Endothelial cell of umbilical vein (primary cell): ENCODE measurements around the gene ICAM5. TPM values are rescaled to one million over a fixed set of nuclear protein-coding genes. Genes with fewer than 3 reads are reported as not detected.

Experiments
- BruUV-seq: library from RNA; stranded (reverse); fragments of 400-500 nt; replicated peaks from 2 replicates; lab custom pipeline; 2021; lab: Mats Ljungman, UMichigan
- CTCF ChIA-PET: fragments of 300-600, 350-600 bp; sonication (Branson Sonifier 250); formaldehyde crosslinking; loops from one replicate; lab custom pipeline; 2021; ENCODE audit warnings: antibody characterized with exemption, inconsistent platforms; lab: Charles Lee
- POLR2A ChIA-PET: fragments of 300-600, 350-600 bp; sonication (Branson Sonifier 250); formaldehyde crosslinking; loops from one replicate; lab custom pipeline; 2021; ENCODE audit warnings: antibody characterized with exemption, inconsistent platforms; lab: Charles Lee
- DNase-seq: peaks from one replicate; pipeline ENCODE4 v3.0.0-alpha.2; 2011; ENCODE audit warnings: low read depth, low spot score
- FAIRE-seq: peaks from 2 replicates; lab custom pipeline; 2011; peaks lifted over from hg19 to GRCh38; lab: Jason Lieb, UNC
- H2AFZ ChIP-seq: 2 replicates; pipeline ENCODE4 v1.6.0; 2012; ENCODE audit warnings: low read depth, low read length, control low read depth, inconsistent platforms
- H3K27ac ChIP-seq: 2 replicates; pipeline ENCODE4 v1.5.1; 2011; ENCODE audit warnings: low read depth, mild to moderate bottlenecking, control low read depth, low read length, moderate library complexity; ENCODE audit not compliant: insufficient read depth
- H3K27me3 ChIP-seq, 2 experiments: 2 replicates each; pipeline versions ENCODE4 v1.6.0 to v1.6.1; 2011; ENCODE audit warnings: low read length in 2 of 2, mixed read lengths in 1 of 2; ENCODE audit not compliant: control insufficient read depth in 2 of 2, insufficient read depth in 2 of 2
- H3K36me3 ChIP-seq, 2 experiments: 2 replicates in 1 of 2; 3 replicates in 1 of 2; pipeline ENCODE4 v1.5.1; 2011; ENCODE audit warnings: low read length in 2 of 2, mild to moderate bottlenecking in 1 of 2, moderate library complexity in 1 of 2; ENCODE audit not compliant: control insufficient read depth in 2 of 2, insufficient read depth in 2 of 2; ENCODE audit errors: extremely low read depth in 1 of 2
- H3K4me1 ChIP-seq: 3 replicates; pipeline ENCODE4 v1.5.1; 2011; ENCODE audit warnings: mild to moderate bottlenecking, low read length; ENCODE audit not compliant: control insufficient read depth, insufficient read depth; ENCODE audit errors: extremely low read depth
- H3K4me2 ChIP-seq: 2 replicates; pipeline ENCODE4 v1.6.1; 2011; ENCODE audit warnings: low read length, control low read depth, mixed read lengths; ENCODE audit not compliant: insufficient read depth
- H3K4me3 ChIP-seq, 3 experiments: fragments of 200-600 bp in 1 of 3; sonication (generic), shearing (Covaris generic) in 1 of 3; replicated peaks in 1 of 3; 2 replicates each; pipeline ENCODE4 v1.5.1; 2011 to 2016; ENCODE audit warnings: control low read depth in 3 of 3, low read length in 3 of 3, mild to moderate bottlenecking in 2 of 3, inconsistent platforms in 1 of 3, low read depth in 1 of 3, moderate library complexity in 1 of 3; ENCODE audit not compliant: insufficient read depth in 1 of 3
- H3K79me2 ChIP-seq: 2 replicates; pipeline ENCODE4 v1.6.0; 2012; ENCODE audit warnings: low read length, inconsistent platforms; ENCODE audit not compliant: control insufficient read depth, insufficient read depth
- H3K9ac ChIP-seq: replicated peaks from 2 replicates; pipeline ENCODE3; 2011; ENCODE audit warnings: low read length, control low read depth; ENCODE audit not compliant: insufficient read depth; ENCODE audit errors: extremely low read depth
- H3K9me1 ChIP-seq: replicated peaks from 3 replicates; pipeline ENCODE4 v1.6.0; 2011; ENCODE audit warnings: mild to moderate bottlenecking, low read length; ENCODE audit not compliant: control insufficient read depth, insufficient read depth; ENCODE audit errors: extremely low read depth
- H3K9me3 ChIP-seq: replicated peaks from 2 replicates; pipeline ENCODE4 v1.5.1; 2012; ENCODE audit warnings: low read length, inconsistent platforms; ENCODE audit not compliant: control insufficient read depth, insufficient read depth
- H4K20me1 ChIP-seq: replicated peaks from 2 replicates; pipeline ENCODE3; 2011; ENCODE audit warnings: mild to moderate bottlenecking, low read length; ENCODE audit not compliant: control insufficient read depth, insufficient read depth; ENCODE audit errors: extremely low read depth
- CTCF ChIP-seq, 2 donors: IDR thresholded peaks; 1 replicate in 1 of 2; 2 replicates in 1 of 2; pipeline ENCODE4 v1.5.1; 2011; ENCODE audit warnings: low read length in 2 of 2, mild to moderate bottlenecking in 2 of 2, moderate library complexity in 2 of 2, control low read depth in 1 of 2, inconsistent platforms in 1 of 2, low read depth in 1 of 2; ENCODE audit not compliant: insufficient read depth in 1 of 2; ENCODE audit errors: extremely low read depth in 1 of 2
- EZH2 ChIP-seq: IDR thresholded peaks from 2 replicates; pipeline ENCODE4 v1.6.1; 2012; ENCODE audit warnings: borderline replicate concordance, low read depth, mild to moderate bottlenecking, moderate library complexity, low read length, inconsistent platforms; ENCODE audit not compliant: severe bottlenecking
- FOS ChIP-seq: IDR thresholded peaks from 2 replicates; pipeline ENCODE4 v1.6.1; 2011; ENCODE audit warnings: mild to moderate bottlenecking, low read length, moderate library complexity, borderline replicate concordance; ENCODE audit not compliant: insufficient read depth
- GATA2 ChIP-seq: IDR thresholded peaks from 2 replicates; pipeline ENCODE4 v1.7.0; 2011; ENCODE audit warnings: low read depth, mild to moderate bottlenecking, moderate library complexity, mixed read lengths, low read length; ENCODE audit not compliant: insufficient read length, insufficient read depth
- JUN ChIP-seq: IDR thresholded peaks from 2 replicates; pipeline ENCODE4 v1.6.1; 2011; ENCODE audit warnings: borderline replicate concordance, low read depth; ENCODE audit not compliant: insufficient read length, insufficient read depth
- MAX ChIP-seq: IDR thresholded peaks from 2 replicates; pipeline ENCODE4 v1.6.1; 2011; ENCODE audit not compliant: insufficient read depth, insufficient read length
- MYC ChIP-seq: IDR thresholded peaks from one replicate; pipeline ENCODE4 v1.6.1; 2011; ENCODE audit warnings: mild to moderate bottlenecking, low read depth, low read length
- POLR2A ChIP-seq: IDR thresholded peaks from 2 replicates; pipeline ENCODE4 v1.6.1; 2012; ENCODE audit warnings: low read depth, mild to moderate bottlenecking, control low read depth, low read length
- POLR2AphosphoS5 ChIP-seq: IDR thresholded peaks from 2 replicates; pipeline ENCODE4 v1.6.1; 2012; ENCODE audit warnings: low read depth, mild to moderate bottlenecking, control low read depth, low read length, moderate library complexity; ENCODE audit not compliant: insufficient read depth
- dilution Hi-C: fragments of 300-500 bp; cut with MboI; formaldehyde crosslinking; loops from one replicate; pipeline ENCODE4 v1.15.0; 2019; ENCODE audit warnings: low sequenced_read_pairs; ENCODE audit not compliant: extremely low pct_ligation_motif_present
- intact Hi-C: fragments of 100-400 bp; cut with micrococcal nuclease; formaldehyde crosslinking; loops from one replicate; pipeline ENCODE4 v1.10.0; 2022
- polyA plus RNA-seq, 4 experiments: library from polyadenylated mRNA; depleted of rRNA in 3 of 4; stranded (reverse) in 3 of 4; unstranded in 1 of 4; fragments of >200 nt; gene quantifications; 2 replicates each; pipeline versions ENCODE4 v1.2.1 to v1.2.3, GENCODE V29; 2011 to 2012; ENCODE audit warnings: missing spikeins in 1 of 4
- total RNA-seq: library from RNA; stranded (reverse); gene quantifications from 2 replicates; pipeline ENCODE4 v1.2.3, GENCODE V29; 2021

Gene ICAM5
- total and polyA plus RNA-seq, 2 donors (not counting 3 experiments of a cell fraction or from before 2014, with no cell fraction given): 0.10 to 0.40 TPM

GRCh38 chr19:10246511-10246910 lies 43.2 kb upstream of the ICAM5 start:
- CTCF ChIA-PET: interaction anchor here (0.8 to 3.0 kb wide), 3 partner anchors 18 to 316 kb away, joined by 3 to 12 read pairs (median 4); no protein-coding TSS in a partner anchor
- no peaks in the 10 kb centered on the region for H4K20me1 ChIP-seq
- no TSS peak for BruUV-seq
- TF ChIP-seq MYC: no peak
- no peak for TF ChIP-seq JUN
- TF ChIP-seq MAX: no peak
- no peak for TF ChIP-seq POLR2A
- no peak for TF ChIP-seq CTCF (IDR thresholded peaks at IDR 0.05; ENCODE audit: extremely low read depth in 1 of 2, insufficient read depth in 1 of 2, low read depth in 1 of 2, low read length in 2 of 2)
- no peak for TF ChIP-seq EZH2
- no peak for TF ChIP-seq FOS
- TF ChIP-seq POLR2AphosphoS5: no peak
- TF ChIP-seq GATA2: no peak
- no peaks in the 10 kb centered on the region for H3K27me3 ChIP-seq
- no peak overlapping the region for H2AFZ ChIP-seq
- H3K9me3 ChIP-seq: no peaks in the 10 kb centered on the region
- H3K4me2 ChIP-seq: no peak overlapping the region
- no peak overlapping the region for H3K4me3 ChIP-seq
- no peaks in the 10 kb centered on the region for H3K9me1 ChIP-seq
- no peaks in the 10 kb centered on the region for H3K4me1 ChIP-seq
- dilution Hi-C loops: no loop called here
- H3K79me2 ChIP-seq: no peaks in the 10 kb centered on the region
- DNase-seq (no peak), FAIRE-seq (no peak)
- no peak overlapping the region for H3K27ac ChIP-seq
- no peaks in the 10 kb centered on the region for H3K36me3 ChIP-seq
- H3K9ac ChIP-seq: no peak overlapping the region
- POLR2A ChIA-PET: no interaction called here
- intact Hi-C loops: no loop called here
